ENCODE results near the gene TBX19. TPM values are rescaled to one million over a fixed set of nuclear protein-coding genes. Genes with fewer than 3 reads are reported as not detected.

Gene TBX19
- total RNA-seq, 4 donors from 2014 or later: 0.76 to 2.5 (median 1.3) TPM

GRCh38 chr1:168243198-168243597 is 37.5 kb upstream of the TBX19 start:
- no peak overlapping the region for H3K4me3 ChIP-seq
- H3K27me3 ChIP-seq: no peaks in the 10 kb centered on the region
- H3K27ac ChIP-seq: peak overlapping the region in 1 of 4 donors; percentile 19
- peaks cover 0 to 19% (median 0%) of the 10 kb centered on the region in 4 donors for H3K4me1 ChIP-seq
- no peaks in the 10 kb centered on the region for H3K9me3 ChIP-seq
- DNase-seq: no peak
- peaks cover 0 to 77% (median 0%) of the 10 kb centered on the region in 3 donors for H3K36me3 ChIP-seq
- TF ChIP-seq, protein P1, sequence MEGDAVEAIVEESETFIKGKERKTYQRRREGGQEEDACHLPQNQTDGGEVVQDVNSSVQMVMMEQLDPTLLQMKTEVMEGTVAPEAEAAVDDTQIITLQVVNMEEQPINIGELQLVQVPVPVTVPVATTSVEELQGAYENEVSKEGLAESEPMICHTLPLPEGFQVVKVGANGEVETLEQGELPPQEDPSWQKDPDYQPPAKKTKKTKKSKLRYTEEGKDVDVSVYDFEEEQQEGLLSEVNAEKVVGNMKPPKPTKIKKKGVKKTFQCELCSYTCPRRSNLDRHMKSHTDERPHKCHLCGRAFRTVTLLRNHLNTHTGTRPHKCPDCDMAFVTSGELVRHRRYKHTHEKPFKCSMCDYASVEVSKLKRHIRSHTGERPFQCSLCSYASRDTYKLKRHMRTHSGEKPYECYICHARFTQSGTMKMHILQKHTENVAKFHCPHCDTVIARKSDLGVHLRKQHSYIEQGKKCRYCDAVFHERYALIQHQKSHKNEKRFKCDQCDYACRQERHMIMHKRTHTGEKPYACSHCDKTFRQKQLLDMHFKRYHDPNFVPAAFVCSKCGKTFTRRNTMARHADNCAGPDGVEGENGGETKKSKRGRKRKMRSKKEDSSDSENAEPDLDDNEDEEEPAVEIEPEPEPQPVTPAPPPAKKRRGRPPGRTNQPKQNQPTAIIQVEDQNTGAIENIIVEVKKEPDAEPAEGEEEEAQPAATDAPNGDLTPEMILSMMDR (IDR thresholded peaks at IDR 0.05): no peak
- no peak for TF ChIP-seq POLR2A (IDR thresholded peaks at IDR 0.05)

DNA sequence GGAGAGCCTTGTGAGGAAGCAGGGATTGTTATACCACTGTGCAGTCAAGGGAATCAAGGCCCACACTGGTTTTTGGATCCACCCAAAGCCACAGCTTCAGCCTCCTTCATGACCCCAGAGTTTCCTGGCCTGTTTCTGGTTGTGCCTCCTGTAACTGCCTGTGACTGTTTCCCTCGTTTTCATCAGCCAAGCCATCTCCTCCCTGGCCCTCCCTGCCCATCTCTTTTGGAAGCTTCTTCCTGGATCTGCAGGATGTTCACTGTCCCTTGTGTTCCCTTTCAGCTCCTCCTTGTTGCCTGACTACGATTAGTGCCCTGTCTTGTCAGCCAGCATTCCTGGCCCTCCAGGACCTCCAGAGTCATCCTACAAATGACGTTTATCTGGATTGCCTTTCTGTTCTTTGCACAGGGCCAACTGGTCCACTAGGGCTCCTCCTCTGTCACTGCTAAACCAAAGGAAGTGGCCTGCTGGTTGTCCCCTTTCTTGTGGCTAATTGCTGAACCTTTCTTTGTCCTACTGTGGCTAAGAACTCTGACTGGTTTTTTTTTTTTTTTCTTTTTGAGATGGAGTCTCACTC is 37.0 kb upstream of the TBX19 start:
- TF ChIP-seq, protein P1 (IDR thresholded peaks at IDR 0.05): no peak
- TF ChIP-seq POLR2A (IDR thresholded peaks at IDR 0.05): no peak
- no peak for DNase-seq
- Histone ChIP-seq H3K9me3 (no peaks in the 10 kb centered on the region), H3K27ac (peak overlapping the region in 1 of 4 donors; percentile 19), H3K36me3 (peaks cover 0 to 74% (median 0%) of the 10 kb centered on the region in 3 donors), H3K27me3 (no peaks in the 10 kb centered on the region), H3K4me1 (peaks cover 0 to 19% (median 0%) of the 10 kb centered on the region in 4 donors), H3K4me3 (no peak overlapping the region)

GRCh38 chr1:168245042-168245441 is 35.6 kb upstream of the TBX19 start:
- peaks cover 0 to 72% (median 0%) of the 10 kb centered on the region in 3 donors for H3K36me3 ChIP-seq
- TF ChIP-seq, protein P1 (IDR thresholded peaks at IDR 0.05): no peak
- no peak for TF ChIP-seq POLR2A (IDR thresholded peaks at IDR 0.05)
- peaks cover 0 to 19% (median 0%) of the 10 kb centered on the region in 4 donors for H3K4me1 ChIP-seq
- no peaks in the 10 kb centered on the region for H3K27me3 ChIP-seq
- H3K4me3 ChIP-seq: no peak overlapping the region
- DNase-seq: no peak
- H3K9me3 ChIP-seq: no peaks in the 10 kb centered on the region
- no peak overlapping the region for H3K27ac ChIP-seq

- DNase-seq: no peak
- H3K27ac ChIP-seq: no peak overlapping the region
- H3K27me3 ChIP-seq: no peaks in the 10 kb centered on the region
- no peaks in the 10 kb centered on the region for H3K9me3 ChIP-seq
- peaks cover 0 to 68% (median 0%) of the 10 kb centered on the region in 3 donors for H3K36me3 ChIP-seq
- peaks cover 0 to 19% (median 0%) of the 10 kb centered on the region in 4 donors for H3K4me1 ChIP-seq
- no peak for TF ChIP-seq POLR2A (IDR thresholded peaks at IDR 0.05)
- TF ChIP-seq, protein P1 (IDR thresholded peaks at IDR 0.05): no peak
- no peak overlapping the region for H3K4me3 ChIP-seq
Observed at GRCh38 chr1:168246506-168246905, 34.2 kb upstream of the TBX19 start.

GRCh38 chr1:168252204-168252733 is 28.4 kb upstream of the TBX19 start:
- Histone ChIP-seq H3K4me3 (no peak overlapping the region), H3K36me3 (peaks cover 0 to 39% (median 0%) of the 10 kb centered on the region in 3 donors), H3K4me1 (no peaks in the 10 kb centered on the region), H3K27me3 (no peaks in the 10 kb centered on the region), H3K9me3 (peaks cover 0 to 16% (median 0%) of the 10 kb centered on the region in 4 donors), H3K27ac (no peak overlapping the region)
- TF ChIP-seq, protein P1 (IDR thresholded peaks at IDR 0.05): no peak
- no peak for DNase-seq

All from Peyer's patch (tissue), 4 donors.